Measurements from ENCODE around the gene RNF217.
A peak's percentile ranks its signal among the peaks of the same experiment; 100 is the strongest.

The RNF217 gene

GRCh38 chr6:125121894-125122293, 159.7 kb downstream of the RNF217 start:
- H3K23ac ChIP-seq (ENCODE audit: low read length), result no peak overlapping the region
- no peak overlapping the region for H3K9ac ChIP-seq (ENCODE audit: low read length)
- no peak overlapping the region for H3K14ac ChIP-seq (ENCODE audit: low read length)
- no CpG with 5 or more reads among the region's 1 CpG for WGBS (ENCODE audit: extremely low coverage, insufficient coverage, insufficient read length)
- H3K18ac ChIP-seq (ENCODE audit: low read length), result no peak overlapping the region
- no peak overlapping the region for H4K12ac ChIP-seq (ENCODE audit: low read depth, low read length)
- no peak overlapping the region for H4K8ac ChIP-seq (ENCODE audit: low read depth, low read length)
- H2AFZ ChIP-seq (ENCODE audit: insufficient read depth, low read length, poor library complexity), result no peak overlapping the region
- no peak overlapping the region for H3K4ac ChIP-seq (ENCODE audit: low read depth, low read length)
- no peak overlapping the region for H2AK5ac ChIP-seq (ENCODE audit: low read length)
- H3K4me1 ChIP-seq (ENCODE audit: control insufficient read depth in 1 of 2, insufficient read depth in 2 of 2, low read length in 2 of 2), result peaks cover 6 to 14% of the 10 kb centered on the region in 2 experiments
- no peak overlapping the region for H2BK12ac ChIP-seq (ENCODE audit: low read length)
- H3K4me3 ChIP-seq (ENCODE audit: low read depth, low read length), result no peak overlapping the region
- H3K79me1 ChIP-seq (ENCODE audit: low read length), result no peaks in the 10 kb centered on the region
- no peak overlapping the region for H3K4me2 ChIP-seq (ENCODE audit: low read length)
- no peaks in the 10 kb centered on the region for H3K36me3 ChIP-seq (ENCODE audit: control insufficient read depth in 1 of 2, insufficient read depth in 2 of 2, low read length in 2 of 2)
- H4K91ac ChIP-seq (ENCODE audit: low read depth, low read length), result no peak overlapping the region
- no peak for DNase-seq
- H2BK5ac ChIP-seq (ENCODE audit: low read depth, low read length, poor library complexity), result no peak overlapping the region
- H3K27me3 ChIP-seq (ENCODE audit: insufficient read depth, low read length), result no peaks in the 10 kb centered on the region
- no peaks in the 10 kb centered on the region for H3K9me3 ChIP-seq (ENCODE audit: insufficient read depth, low read depth, low read length)
- no peaks in the 10 kb centered on the region for H3K79me2 ChIP-seq (ENCODE audit: control insufficient read depth, insufficient read depth, low read length, poor library complexity)
- no peak overlapping the region for H2BK120ac ChIP-seq (ENCODE audit: insufficient read depth, low read length, poor library complexity)
- no peak overlapping the region for H3K27ac ChIP-seq (ENCODE audit: low read depth, low read length)

- Histone ChIP-seq H3K27ac (ENCODE audit: low read depth, low read length) (no peak overlapping the region), H3K9ac (ENCODE audit: low read length) (no peak overlapping the region), H2AK5ac (ENCODE audit: low read length) (no peak overlapping the region), H3K18ac (ENCODE audit: low read length) (no peak overlapping the region), H3K4me2 (ENCODE audit: low read length) (no peak overlapping the region), H3K9me3 (ENCODE audit: insufficient read depth, low read depth, low read length) (no peaks in the 10 kb centered on the region), H3K4me1 (ENCODE audit: control insufficient read depth in 1 of 2, insufficient read depth in 2 of 2, low read length in 2 of 2) (peaks cover 6 to 14% of the 10 kb centered on the region in 2 experiments), H3K4me3 (ENCODE audit: low read depth, low read length) (no peak overlapping the region), H2BK12ac (ENCODE audit: low read length) (no peak overlapping the region), H4K12ac (ENCODE audit: low read depth, low read length) (no peak overlapping the region), H3K79me1 (ENCODE audit: low read length) (no peaks in the 10 kb centered on the region), H3K14ac (ENCODE audit: low read length) (no peak overlapping the region), H4K8ac (ENCODE audit: low read depth, low read length) (no peak overlapping the region), H2AFZ (ENCODE audit: insufficient read depth, low read length, poor library complexity) (no peak overlapping the region), H3K4ac (ENCODE audit: low read depth, low read length) (no peak overlapping the region), H3K23ac (ENCODE audit: low read length) (no peak overlapping the region), H4K91ac (ENCODE audit: low read depth, low read length) (no peak overlapping the region), H3K27me3 (ENCODE audit: insufficient read depth, low read length) (no peaks in the 10 kb centered on the region), H2BK120ac (ENCODE audit: insufficient read depth, low read length, poor library complexity) (no peak overlapping the region), H3K36me3 (ENCODE audit: control insufficient read depth in 1 of 2, insufficient read depth in 2 of 2, low read length in 2 of 2) (no peaks in the 10 kb centered on the region), H2BK5ac (ENCODE audit: low read depth, low read length, poor library complexity) (no peak overlapping the region), H3K79me2 (ENCODE audit: control insufficient read depth, insufficient read depth, low read length, poor library complexity) (no peaks in the 10 kb centered on the region)
- DNase-seq, result peak in 1 of 2 donors; percentile 24
- whole genome bisulfite sequencing (ENCODE audit: extremely low coverage, insufficient coverage, insufficient read length), result no CpG with 5 or more reads among the region's 3 CpGs
These were observed 160.8 kb downstream of the RNF217 start for GRCh38 chr6:125123051-125123450.

GRCh38 chr6:125123468-125124048, 161.3 kb downstream of the RNF217 start:
- H2BK120ac ChIP-seq (ENCODE audit: insufficient read depth, low read length, poor library complexity), result no peak overlapping the region
- no peak overlapping the region for H4K12ac ChIP-seq (ENCODE audit: low read depth, low read length)
- WGBS (ENCODE audit: extremely low coverage, insufficient coverage, insufficient read length), result no CpG with 5 or more reads among the region's 8 CpGs

GRCh38 chr6:125124049-125124669, 161.9 kb downstream of the RNF217 start:
- no peak overlapping the region for H2AK5ac ChIP-seq (ENCODE audit: low read length)
- no peak overlapping the region for H2BK12ac ChIP-seq (ENCODE audit: low read length)
- no peak overlapping the region for H3K4me2 ChIP-seq (ENCODE audit: low read length)
- H3K4me3 ChIP-seq (ENCODE audit: low read depth, low read length), result no peak overlapping the region
- no peaks in the 10 kb centered on the region for H3K9me3 ChIP-seq (ENCODE audit: insufficient read depth, low read depth, low read length)
- H2AFZ ChIP-seq (ENCODE audit: insufficient read depth, low read length, poor library complexity), result no peak overlapping the region
- no peak overlapping the region for H3K27ac ChIP-seq (ENCODE audit: low read depth, low read length)
- H3K18ac ChIP-seq (ENCODE audit: low read length), result no peak overlapping the region
- DNase-seq, result no peak
- no peak overlapping the region for H2BK120ac ChIP-seq (ENCODE audit: insufficient read depth, low read length, poor library complexity)
- H2BK5ac ChIP-seq (ENCODE audit: low read depth, low read length, poor library complexity), result no peak overlapping the region
- H3K14ac ChIP-seq (ENCODE audit: low read length), result no peak overlapping the region
- no peak overlapping the region for H3K9ac ChIP-seq (ENCODE audit: low read length)
- H3K27me3 ChIP-seq (ENCODE audit: insufficient read depth, low read length), result no peaks in the 10 kb centered on the region
- no peaks in the 10 kb centered on the region for H3K36me3 ChIP-seq (ENCODE audit: control insufficient read depth in 1 of 2, insufficient read depth in 2 of 2, low read length in 2 of 2)
- H4K91ac ChIP-seq (ENCODE audit: low read depth, low read length), result peak overlapping the region; percentile 29
- no peaks in the 10 kb centered on the region for H3K79me1 ChIP-seq (ENCODE audit: low read length)
- no peak overlapping the region for H4K8ac ChIP-seq (ENCODE audit: low read depth, low read length)
- H3K4ac ChIP-seq (ENCODE audit: low read depth, low read length), result no peak overlapping the region
- no peaks in the 10 kb centered on the region for H3K79me2 ChIP-seq (ENCODE audit: control insufficient read depth, insufficient read depth, low read length, poor library complexity)
- H4K12ac ChIP-seq (ENCODE audit: low read depth, low read length), result no peak overlapping the region
- peaks cover 6 to 14% of the 10 kb centered on the region in 2 experiments for H3K4me1 ChIP-seq (ENCODE audit: control insufficient read depth in 1 of 2, insufficient read depth in 2 of 2, low read length in 2 of 2)
- H3K23ac ChIP-seq (ENCODE audit: low read length), result no peak overlapping the region
- WGBS (ENCODE audit: extremely low coverage, insufficient coverage, insufficient read length), result no CpG with 5 or more reads among the region's 6 CpGs

More at GRCh38 chr6:125123468-125124048, 161.3 kb downstream of the RNF217 start:
- Histone ChIP-seq H3K27me3 (ENCODE audit: insufficient read depth, low read length) (no peaks in the 10 kb centered on the region), H3K27ac (ENCODE audit: low read depth, low read length) (no peak overlapping the region), H3K36me3 (ENCODE audit: control insufficient read depth in 1 of 2, insufficient read depth in 2 of 2, low read length in 2 of 2) (no peaks in the 10 kb centered on the region), H3K9ac (ENCODE audit: low read length) (no peak overlapping the region), H2AK5ac (ENCODE audit: low read length) (no peak overlapping the region), H4K91ac (ENCODE audit: low read depth, low read length) (no peak overlapping the region), H3K4me1 (ENCODE audit: control insufficient read depth in 1 of 2, insufficient read depth in 2 of 2, low read length in 2 of 2) (peaks cover 6 to 14% of the 10 kb centered on the region in 2 experiments), H3K23ac (ENCODE audit: low read length) (no peak overlapping the region), H2AFZ (ENCODE audit: insufficient read depth, low read length, poor library complexity) (peak overlapping the region; percentile 49), H2BK5ac (ENCODE audit: low read depth, low read length, poor library complexity) (no peak overlapping the region), H4K8ac (ENCODE audit: low read depth, low read length) (peak overlapping the region; percentile 70), H2BK12ac (ENCODE audit: low read length) (peak overlapping the region; percentile 29), H3K4me3 (ENCODE audit: low read depth, low read length) (no peak overlapping the region), H3K9me3 (ENCODE audit: insufficient read depth, low read depth, low read length) (no peaks in the 10 kb centered on the region), H3K4ac (ENCODE audit: low read depth, low read length) (no peak overlapping the region), H3K4me2 (ENCODE audit: low read length) (no peak overlapping the region), H3K14ac (ENCODE audit: low read length) (no peak overlapping the region), H3K18ac (ENCODE audit: low read length) (no peak overlapping the region), H3K79me2 (ENCODE audit: control insufficient read depth, insufficient read depth, low read length, poor library complexity) (no peaks in the 10 kb centered on the region), H3K79me1 (ENCODE audit: low read length) (no peaks in the 10 kb centered on the region)
- no peak for DNase-seq
